ENCODE data around the gene GTF2IRD1. TPM values are rescaled to one million over a fixed set of nuclear protein-coding genes. Genes with fewer than 3 reads are reported as not detected.

GTF2IRD1 gene
- total and polyA plus RNA-seq, 8 donors = 7.1 to 15.9 (median 9.9) TPM

GRCh38 chr7:74480861-74481417 lies 27.2 kb downstream of the GTF2IRD1 start:
- intact Hi-C loops (cut with DNase I) = no loop called here
- Histone ChIP-seq H3K4me1 (peaks cover 41 to 46% (median 45%) of the 10 kb centered on the region in 3 donors), H3K27ac (peak overlapping the region; percentile 93 to 97 (median 96)), H3K36me3 (no peaks in the 10 kb centered on the region), H3K9me3 (no peaks in the 10 kb centered on the region), H3K27me3 (no peaks in the 10 kb centered on the region), H3K4me3 (peak overlapping the region in 2 of 4 donors; percentile 15 to 40)
- TF ChIP-seq, protein P1, sequence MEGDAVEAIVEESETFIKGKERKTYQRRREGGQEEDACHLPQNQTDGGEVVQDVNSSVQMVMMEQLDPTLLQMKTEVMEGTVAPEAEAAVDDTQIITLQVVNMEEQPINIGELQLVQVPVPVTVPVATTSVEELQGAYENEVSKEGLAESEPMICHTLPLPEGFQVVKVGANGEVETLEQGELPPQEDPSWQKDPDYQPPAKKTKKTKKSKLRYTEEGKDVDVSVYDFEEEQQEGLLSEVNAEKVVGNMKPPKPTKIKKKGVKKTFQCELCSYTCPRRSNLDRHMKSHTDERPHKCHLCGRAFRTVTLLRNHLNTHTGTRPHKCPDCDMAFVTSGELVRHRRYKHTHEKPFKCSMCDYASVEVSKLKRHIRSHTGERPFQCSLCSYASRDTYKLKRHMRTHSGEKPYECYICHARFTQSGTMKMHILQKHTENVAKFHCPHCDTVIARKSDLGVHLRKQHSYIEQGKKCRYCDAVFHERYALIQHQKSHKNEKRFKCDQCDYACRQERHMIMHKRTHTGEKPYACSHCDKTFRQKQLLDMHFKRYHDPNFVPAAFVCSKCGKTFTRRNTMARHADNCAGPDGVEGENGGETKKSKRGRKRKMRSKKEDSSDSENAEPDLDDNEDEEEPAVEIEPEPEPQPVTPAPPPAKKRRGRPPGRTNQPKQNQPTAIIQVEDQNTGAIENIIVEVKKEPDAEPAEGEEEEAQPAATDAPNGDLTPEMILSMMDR (IDR thresholded peaks at IDR 0.05) = no peak
- DNase-seq = peak in 3 of 6 donors; percentile 41 to 67 (median 48)
- 56 to 59% methylated on average over 16 of the region's 16 CpGs for WGBS, 2 donors
- FAIRE-seq = no peak
- peak in 3 of 4 donors; percentile 5 to 37 (median 5) for ATAC-seq

- Histone ChIP-seq H3K4me3 (no peak overlapping the region), H3K9me3 (no peaks in the 10 kb centered on the region), H3K4me1 (peaks cover 41 to 46% (median 45%) of the 10 kb centered on the region in 3 donors), H3K27ac (peak overlapping the region; percentile 93 to 97 (median 96)), H3K36me3 (no peaks in the 10 kb centered on the region), H3K27me3 (no peaks in the 10 kb centered on the region)
- WGBS, 2 donors = 84 to 85% methylated on average over 8 of the region's 8 CpGs
- TF ChIP-seq, protein P1 (IDR thresholded peaks at IDR 0.05) = no peak
- DNase-seq = no peak
- intact Hi-C loops (cut with DNase I) = no loop called here
- no peak for FAIRE-seq
- ATAC-seq = no peak
Measured at GRCh38 chr7:74481458-74482196, 27.9 kb downstream of the GTF2IRD1 start.

DNA sequence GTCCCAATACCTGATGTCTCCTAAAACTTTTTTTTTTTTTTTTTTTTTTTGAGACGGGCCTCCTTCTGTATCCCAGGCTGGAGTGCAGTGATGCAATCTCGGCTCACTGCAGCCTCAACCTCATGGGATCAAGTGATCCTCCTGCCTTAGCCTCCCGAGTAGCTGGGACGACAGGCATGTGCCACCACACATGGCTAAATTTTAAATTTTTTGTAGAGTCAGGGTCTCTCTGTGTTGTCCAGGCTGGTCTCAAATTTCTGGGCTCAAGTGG lies 28.4 kb downstream of the GTF2IRD1 start:
- Histone ChIP-seq H3K4me3 (no peak overlapping the region), H3K9me3 (no peaks in the 10 kb centered on the region), H3K36me3 (no peaks in the 10 kb centered on the region), H3K27me3 (no peaks in the 10 kb centered on the region), H3K27ac (no peak overlapping the region), H3K4me1 (peaks cover 41 to 46% (median 45%) of the 10 kb centered on the region in 3 donors)
- TF ChIP-seq, protein P1 (IDR thresholded peaks at IDR 0.05) = no peak
- intact Hi-C loops (cut with DNase I) = no loop called here
- WGBS, 2 donors = 96 to 98% methylated on average over 3 to 4 of the region's 4 CpGs
- ATAC-seq = no peak
- no peak for DNase-seq
- no peak for FAIRE-seq

DNA sequence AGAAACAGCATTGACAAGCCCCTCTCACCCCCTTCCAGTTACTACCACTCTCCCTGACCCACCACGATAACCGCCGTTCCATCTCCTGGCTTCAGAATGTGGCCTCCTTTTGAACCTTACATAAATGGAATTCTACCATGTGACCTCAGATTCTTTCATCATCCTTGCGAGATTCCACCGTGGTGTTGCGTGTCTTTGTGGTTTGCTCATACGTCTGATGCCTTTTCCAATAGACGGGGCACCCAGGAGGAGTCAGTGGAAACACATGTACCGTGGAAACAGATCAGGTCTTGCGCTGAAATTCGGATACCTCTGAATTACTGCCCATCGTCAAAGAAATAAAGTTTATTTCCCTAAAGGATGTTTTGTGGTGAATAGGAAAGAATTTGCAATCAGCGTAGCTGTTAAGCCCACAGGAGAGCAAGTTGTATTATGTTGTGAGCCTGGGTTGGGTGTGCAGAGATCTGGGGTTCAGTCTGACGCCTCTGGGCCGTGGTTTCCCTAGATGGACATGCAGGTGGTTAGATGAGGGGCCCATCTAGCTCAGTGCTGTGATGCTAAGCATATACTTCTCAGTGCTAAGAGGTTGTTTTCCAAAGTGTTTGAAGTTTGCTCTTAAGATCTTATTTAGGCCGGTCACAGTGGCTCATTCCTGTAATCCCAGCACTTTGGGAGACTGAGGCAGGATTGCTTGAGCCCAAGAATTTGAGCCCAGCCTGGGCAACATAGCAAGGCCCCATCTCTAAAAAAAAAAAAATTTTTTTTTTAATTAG lies 29.1 kb downstream of the GTF2IRD1 start:
- no peak overlapping the region for H3K4me3 ChIP-seq
- no peak for FAIRE-seq
- 88 to 89% methylated on average over 16 of the region's 16 CpGs for WGBS, 2 donors

More for the DNA sequence above, 29.1 kb downstream of the GTF2IRD1 start:
- no peaks in the 10 kb centered on the region for H3K27me3 ChIP-seq
- ATAC-seq (no peak), DNase-seq (no peak)
- peaks cover 37 to 41% (median 40%) of the 10 kb centered on the region in 3 donors for H3K4me1 ChIP-seq
- no peaks in the 10 kb centered on the region for H3K36me3 ChIP-seq
- H3K27ac ChIP-seq = peak overlapping the region in 1 of 4 donors; percentile 53
- H3K9me3 ChIP-seq = no peaks in the 10 kb centered on the region
- intact Hi-C loops (cut with DNase I) = no loop called here
- TF ChIP-seq, protein P1 (IDR thresholded peaks at IDR 0.05) = no peak
